HepG2 (cell line): ENCODE measurements around the gene LSM12. TPM values are rescaled to one million over a fixed set of nuclear protein-coding genes. Genes with fewer than 3 reads are reported as not detected.

ENCODE experiments used
- AGO1 ChIP-seq: fragments of 200-400 bp; formaldehyde crosslinking; IDR thresholded peaks from 2 replicates; pipeline ENCODE4 v1.6.1; 2017; ENCODE audit warnings: mild to moderate bottlenecking, low read depth, low read length, moderate library complexity; ENCODE audit not compliant: poor library complexity, severe bottlenecking
- CCAR2 ChIP-seq: fragments of 200-400 bp; formaldehyde crosslinking; optimal IDR thresholded peaks from 2 replicates; pipeline ENCODE3; 2018; ENCODE audit warnings: low read depth, mild to moderate bottlenecking, low read length, moderate library complexity
- EP300 ChIP-seq, 3 experiments: sonication (generic) in 1 of 3; formaldehyde crosslinking in 1 of 3; IDR thresholded peaks; 2 replicates each; pipeline versions ENCODE4 v1.5.1 to v1.6.1; 2011 to 2020; ENCODE audit warnings: low read depth in 2 of 3, low read length in 2 of 3, borderline replicate concordance in 1 of 3, improper control_type of control experiment in 1 of 3, mild to moderate bottlenecking in 1 of 3, missing genetic modification reagents in 1 of 3, moderate library complexity in 1 of 3
- ETV5 ChIP-seq: IDR thresholded peaks from 2 replicates; pipeline ENCODE4 v1.6.1; 2018; ENCODE audit warnings: missing biosample characterization, missing genetic modification reagents, inconsistent platforms, borderline replicate concordance
- ETV6 ChIP-seq: sonication (generic); formaldehyde crosslinking; conservative IDR thresholded peaks from 2 replicates; pipeline ENCODE4 v1.4.0; 2020; ENCODE audit warnings: missing genetic modification reagents
- KMT2A ChIP-seq: sonication (generic); formaldehyde crosslinking; IDR thresholded peaks from 2 replicates; pipeline ENCODE4 v1.4.0; 2020; ENCODE audit warnings: missing genetic modification reagents
- PCBP2 ChIP-seq: fragments of 200-400 bp; formaldehyde crosslinking; optimal IDR thresholded peaks from 2 replicates; pipeline ENCODE3; 2018; ENCODE audit warnings: low read length, low read depth; ENCODE audit not compliant: poor library complexity, severe bottlenecking
- PHF20 ChIP-seq: sonication (generic); formaldehyde crosslinking; IDR thresholded peaks from 2 replicates; pipeline ENCODE4 v1.5.0; 2020; ENCODE audit warnings: mild to moderate bottlenecking, missing genetic modification reagents
- POLR2AphosphoS2 ChIP-seq: IDR thresholded peaks from 2 replicates; pipeline ENCODE4 v1.6.1; 2011; ENCODE audit warnings: low read depth, low read length, improper control_type of control experiment
- RCOR2 ChIP-seq: IDR thresholded peaks from 2 replicates; pipeline ENCODE4 v1.6.1; 2016; ENCODE audit warnings: missing biosample characterization, missing genetic modification reagents
- REL ChIP-seq: sonication (generic); formaldehyde crosslinking; conservative IDR thresholded peaks from 2 replicates; pipeline ENCODE4 v1.8.0; 2022; ENCODE audit warnings: mild to moderate bottlenecking, missing genetic modification reagents, moderate library complexity
- ZBTB42 ChIP-seq: sonication (generic); formaldehyde crosslinking; IDR thresholded peaks from 2 replicates; pipeline ENCODE4 v1.5.0; 2020; ENCODE audit warnings: mild to moderate bottlenecking, missing genetic modification reagents
- ZNF17 ChIP-seq: sonication (generic); formaldehyde crosslinking; IDR thresholded peaks from 2 replicates; pipeline ENCODE4 v1.5.0; 2020; ENCODE audit warnings: mild to moderate bottlenecking, missing genetic modification reagents
- ZNF292 ChIP-seq: sonication (generic); formaldehyde crosslinking; IDR thresholded peaks from 2 replicates; pipeline ENCODE4 v1.8.1; 2022; ENCODE audit warnings: mild to moderate bottlenecking, low read depth, missing genetic modification reagents, borderline replicate concordance
- ZNF354B ChIP-seq: sonication (generic); formaldehyde crosslinking; IDR thresholded peaks from 2 replicates; pipeline ENCODE4 v1.8.0; 2022; ENCODE audit warnings: mild to moderate bottlenecking, missing genetic modification reagents
- ZNF501 ChIP-seq: sonication (generic); formaldehyde crosslinking; IDR thresholded peaks from 2 replicates; pipeline ENCODE4 v1.5.1; 2020; ENCODE audit warnings: mild to moderate bottlenecking, moderate library complexity, missing genetic modification reagents
- ZNF549 ChIP-seq: sonication (generic); formaldehyde crosslinking; IDR thresholded peaks from 2 replicates; pipeline ENCODE4 v1.5.0; 2020; ENCODE audit warnings: missing genetic modification reagents
- ZNF737 ChIP-seq: sonication (generic); formaldehyde crosslinking; IDR thresholded peaks from 2 replicates; pipeline ENCODE4 v1.5.0; 2020; ENCODE audit warnings: missing genetic modification reagents, mild to moderate bottlenecking, borderline replicate concordance
- polyA plus RNA-seq, 8 experiments: library from polyadenylated mRNA; depleted of rRNA in 3 of 8; stranded (reverse) in 7 of 8; unstranded in 1 of 8; fragments of >200 nt; fragmentation: Illumina TruSeq in 4 of 8; extraction: Trizol in 4 of 8; gene quantifications; 2 replicates each; pipeline versions ENCODE4 v1.2.1 to v1.2.3, GENCODE V29; 2011 to 2016; ENCODE audit warnings: low read depth in 4 of 8, missing spikeins in 1 of 8, mixed read lengths in 1 of 8; ENCODE audit not compliant: insufficient read depth in 1 of 8
- total RNA-seq, 5 experiments: library from RNA; depleted of rRNA; stranded (reverse); fragments of >200 nt; fragmentation: Illumina TruSeq; extraction: Trizol; gene quantifications; 2 replicates each; pipeline ENCODE4 v1.2.3, GENCODE V29; 2016; ENCODE audit warnings: low read depth in 1 of 5
- TF ChIP-seq, protein P1 (sequence below): sonication (generic); IDR thresholded peaks from 2 replicates; pipeline ENCODE4 v1.6.1; 2016; ENCODE audit warnings: low read depth, borderline replicate concordance
- TF ChIP-seq, protein P2 (sequence below): sonication (generic); formaldehyde crosslinking; IDR thresholded peaks from 2 replicates; pipeline ENCODE4 v1.4.0; 2020; ENCODE audit warnings: mild to moderate bottlenecking, missing genetic modification reagents, borderline replicate concordance
- TF ChIP-seq, protein P3 (sequence below): sonication (generic); formaldehyde crosslinking; IDR thresholded peaks from 2 replicates; pipeline ENCODE4 v1.8.1; 2023; ENCODE audit warnings: mild to moderate bottlenecking, inconsistent platforms, moderate library complexity, missing genetic modification reagents, borderline replicate concordance
- TF ChIP-seq, protein P4 (sequence below): sonication (generic); formaldehyde crosslinking; IDR thresholded peaks from 2 replicates; pipeline ENCODE4 v1.5.1; 2020; ENCODE audit warnings: mild to moderate bottlenecking, moderate library complexity, missing genetic modification reagents

The LSM12 gene
- total and polyA plus RNA-seq, 2 of the 13 experiments (the other 11 are each of a cell fraction or from before 2014, with no cell fraction given), result 52.8 to 55.7 TPM

DNA sequence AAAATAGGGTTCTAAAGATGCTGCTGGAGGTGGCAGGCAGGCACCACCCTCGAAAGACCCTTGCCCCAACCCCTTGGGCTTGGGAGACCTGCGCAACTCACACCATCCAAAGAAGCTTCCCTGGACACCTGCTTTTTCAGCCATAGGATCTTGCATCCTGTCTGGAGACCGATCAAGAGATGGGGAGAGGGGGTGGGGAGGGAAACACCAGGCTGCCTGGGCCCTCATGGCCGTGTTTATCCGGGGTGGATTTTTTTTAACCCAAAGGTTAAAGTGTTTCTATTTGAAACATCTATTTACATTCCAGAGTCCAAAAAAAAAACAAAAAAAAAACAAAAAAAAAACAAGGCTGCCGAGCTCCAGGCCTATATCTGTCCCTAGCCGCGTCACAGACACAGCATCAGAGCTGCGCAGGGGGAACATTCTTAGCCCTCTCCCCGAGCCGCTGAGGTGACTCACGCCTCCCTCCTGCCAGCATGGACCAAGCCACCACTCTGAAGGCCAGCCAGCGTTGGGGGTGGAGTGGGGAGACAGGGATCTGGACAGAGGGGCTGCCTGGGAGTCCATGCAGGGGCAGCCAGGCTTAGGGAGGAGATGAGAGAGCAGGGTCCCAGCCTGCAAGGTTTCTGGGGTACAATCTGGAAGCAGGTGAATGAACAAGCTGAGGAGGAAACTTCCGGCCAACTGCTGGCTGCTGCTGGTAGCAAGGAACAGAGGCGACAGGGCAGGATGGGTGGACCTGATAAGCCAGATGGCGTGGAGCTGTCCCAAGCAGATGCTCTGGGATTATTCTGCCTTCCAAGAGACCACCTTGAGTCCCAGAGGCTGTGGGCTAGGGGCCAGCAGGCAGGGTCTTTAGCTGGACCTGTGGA is 42.2 kb upstream of the LSM12 start (continued):
- TF ChIP-seq PHF20 (no peak), KMT2A (peak; percentile 79; the same call in 1 of the 2 replicates), RCOR2 (peak; percentile 81; the same call in 1 of the 2 replicates), ZNF737 (CRISPR knock-in tag) (0 out of 2 replicates have a peak, but pooled peaks have one; percentile 21), CCAR2 (no peak), ZNF17 (CRISPR knock-in tag) (no peak), PCBP2 (peak; percentile 54), ETV6 (CRISPR knock-in tag) (peak; percentile 41; the same call in 1 of the 2 replicates), POLR2AphosphoS2 (no peak), ZNF549 (CRISPR knock-in tag) (no peak), ZNF501 (CRISPR knock-in tag) (peak; percentile 87), ZNF354B (CRISPR knock-in tag) (0 out of 2 replicates have a peak, but pooled peaks have one; percentile 26), ETV5 (peak; percentile 74), AGO1 (peak; percentile 47), EP300 (IDR thresholded peaks at IDR 0.05; ENCODE audit: low read depth in 2 of 2, low read length in 2 of 2) (peak in 1 of 2 experiments; percentile 90; a peak in 3 of 4 replicates), EP300 (CRISPR knock-in tag; IDR thresholded peaks at IDR 0.05; ENCODE audit: borderline replicate concordance) (no peak), ZNF292 (CRISPR knock-in tag) (peak; percentile 99), ZBTB42 (no peak), REL (CRISPR knock-in tag) (0 out of 2 replicates have a peak, but pooled peaks have one; percentile 60)
- TF ChIP-seq, protein P1, sequence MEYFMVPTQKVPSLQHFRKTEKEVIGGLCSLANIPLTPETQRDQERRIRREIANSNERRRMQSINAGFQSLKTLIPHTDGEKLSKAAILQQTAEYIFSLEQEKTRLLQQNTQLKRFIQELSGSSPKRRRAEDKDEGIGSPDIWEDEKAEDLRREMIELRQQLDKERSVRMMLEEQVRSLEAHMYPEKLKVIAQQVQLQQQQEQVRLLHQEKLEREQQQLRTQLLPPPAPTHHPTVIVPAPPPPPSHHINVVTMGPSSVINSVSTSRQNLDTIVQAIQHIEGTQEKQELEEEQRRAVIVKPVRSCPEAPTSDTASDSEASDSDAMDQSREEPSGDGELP, result peak; percentile 62; the same call in 1 of the 2 replicates
- TF ChIP-seq, protein P2, sequence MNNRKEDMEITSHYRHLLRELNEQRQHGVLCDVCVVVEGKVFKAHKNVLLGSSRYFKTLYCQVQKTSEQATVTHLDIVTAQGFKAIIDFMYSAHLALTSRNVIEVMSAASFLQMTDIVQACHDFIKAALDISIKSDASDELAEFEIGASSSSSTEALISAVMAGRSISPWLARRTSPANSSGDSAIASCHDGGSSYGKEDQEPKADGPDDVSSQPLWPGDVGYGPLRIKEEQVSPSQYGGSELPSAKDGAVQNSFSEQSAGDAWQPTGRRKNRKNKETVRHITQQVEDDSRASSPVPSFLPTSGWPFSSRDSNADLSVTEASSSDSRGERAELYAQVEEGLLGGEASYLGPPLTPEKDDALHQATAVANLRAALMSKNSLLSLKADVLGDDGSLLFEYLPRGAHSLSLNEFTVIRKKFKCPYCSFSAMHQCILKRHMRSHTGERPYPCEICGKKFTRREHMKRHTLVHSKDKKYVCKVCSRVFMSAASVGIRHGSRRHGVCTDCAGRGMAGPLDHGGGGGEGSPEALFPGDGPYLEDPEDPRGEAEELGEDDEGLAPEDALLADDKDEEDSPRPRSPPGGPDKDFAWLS (CRISPR knock-in tag), result peak; percentile 89; the same call in 1 of the 2 replicates
- TF ChIP-seq, protein P3, sequence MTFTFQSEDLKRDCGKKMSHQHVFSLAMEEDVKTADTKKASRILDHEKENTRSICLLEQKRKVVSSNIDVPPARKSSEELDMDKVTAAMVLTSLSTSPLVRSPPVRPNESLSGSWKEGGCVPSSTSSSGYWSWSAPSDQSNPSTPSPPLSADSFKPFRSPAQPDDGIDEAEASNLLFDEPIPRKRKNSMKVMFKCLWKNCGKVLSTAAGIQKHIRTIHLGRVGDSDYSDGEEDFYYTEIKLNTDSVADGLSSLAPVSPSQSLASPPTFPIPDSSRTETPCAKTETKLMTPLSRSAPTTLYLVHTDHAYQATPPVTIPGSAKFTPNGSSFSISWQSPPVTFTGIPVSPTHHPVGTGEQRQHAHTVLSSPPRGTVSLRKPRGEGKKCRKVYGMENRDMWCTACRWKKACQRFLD (CRISPR knock-in tag), result no peak; the same call in 1 of the 2 replicates
- TF ChIP-seq, protein P4, sequence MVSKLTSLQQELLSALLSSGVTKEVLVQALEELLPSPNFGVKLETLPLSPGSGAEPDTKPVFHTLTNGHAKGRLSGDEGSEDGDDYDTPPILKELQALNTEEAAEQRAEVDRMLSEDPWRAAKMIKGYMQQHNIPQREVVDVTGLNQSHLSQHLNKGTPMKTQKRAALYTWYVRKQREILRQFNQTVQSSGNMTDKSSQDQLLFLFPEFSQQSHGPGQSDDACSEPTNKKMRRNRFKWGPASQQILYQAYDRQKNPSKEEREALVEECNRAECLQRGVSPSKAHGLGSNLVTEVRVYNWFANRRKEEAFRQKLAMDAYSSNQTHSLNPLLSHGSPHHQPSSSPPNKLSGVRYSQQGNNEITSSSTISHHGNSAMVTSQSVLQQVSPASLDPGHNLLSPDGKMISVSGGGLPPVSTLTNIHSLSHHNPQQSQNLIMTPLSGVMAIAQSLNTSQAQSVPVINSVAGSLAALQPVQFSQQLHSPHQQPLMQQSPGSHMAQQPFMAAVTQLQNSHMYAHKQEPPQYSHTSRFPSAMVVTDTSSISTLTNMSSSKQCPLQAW, result 0 out of 2 replicates have a peak, but pooled peaks have one; percentile 30
